SH-SY5Y (cell line): ENCODE results near the gene VPREB1.

Experiments used
- GATA2 ChIP-seq: IDR thresholded peaks from 2 replicates; pipeline ENCODE4 v1.6.1; 2011; ENCODE audit warnings: mild to moderate bottlenecking, low read depth, low read length
- GATA3 ChIP-seq: IDR thresholded peaks from 2 replicates; pipeline ENCODE4 v1.6.1; 2011; ENCODE audit warnings: low read depth, mild to moderate bottlenecking, low read length, moderate library complexity

GRCh38 chr22:22246706-22247105 is 2.1 kb downstream of the VPREB1 start:
- TF ChIP-seq GATA2 (no peak), GATA3 (no peak)
